ENCODE measurements around the gene GPR137B. TPM values are rescaled to one million over a fixed set of nuclear protein-coding genes. Genes with fewer than 3 reads are reported as not detected.
"Not testable (repeated sequence)": the region's sequence is repeated elsewhere in the genome, so short reads cannot be mapped to it uniquely, and the experiment has no call there.

GPR137B gene
- total and polyA plus RNA-seq, 11 donors: 14.9 to 49.8 (median 43.7) TPM

- ATAC-seq (no peak), DNase-seq (no peak)
- Histone ChIP-seq H3K36me3 (no peaks in the 10 kb centered on the region), H3K4me3 (no peak overlapping the region), H3K9me3 (no peaks in the 10 kb centered on the region), H3K27me3 (no peaks in the 10 kb centered on the region), H3K4me1 (peaks cover 0 to 50% (median 17%) of the 10 kb centered on the region in 12 donors), H3K27ac (no peak overlapping the region)
- 81 to 89% (median 88%) methylated on average over 11 of the region's 11 CpGs for WGBS, 4 donors
- no peak for TF ChIP-seq CTCF (IDR thresholded peaks at IDR 0.05)
- TF ChIP-seq POLR2A (IDR thresholded peaks at IDR 0.05): no peak
- intact Hi-C loops (cut with DNase I): no loop called here
Measured at GRCh38 chr1:236155399-236155767, 13.0 kb downstream of the GPR137B start.

GRCh38 chr1:236155841-236156503 is 13.6 kb downstream of the GPR137B start:
- H3K27me3 ChIP-seq: no peaks in the 10 kb centered on the region
- ATAC-seq (no peak), DNase-seq (no peak)
- no peak overlapping the region for H3K4me3 ChIP-seq
- no peaks in the 10 kb centered on the region for H3K36me3 ChIP-seq
- 88 to 96% (median 93%) methylated on average over 13 to 15 of the region's 15 CpGs for WGBS, 4 donors
- no peak for TF ChIP-seq POLR2A (IDR thresholded peaks at IDR 0.05)
- no peak for TF ChIP-seq CTCF (IDR thresholded peaks at IDR 0.05)
- H3K9me3 ChIP-seq: peaks cover 0 to 4% (median under 1%) of the 10 kb centered on the region in 12 donors
- H3K27ac ChIP-seq: peak overlapping the region in 1 of 12 donors; percentile 58
- intact Hi-C loops (cut with DNase I): no loop called here
- peaks cover 0 to 48% (median 12%) of the 10 kb centered on the region in 12 donors for H3K4me1 ChIP-seq

GRCh38 chr1:236156512-236157208 is 14.3 kb downstream of the GPR137B start:
- peaks cover 0 to 11% (median 4%) of the 10 kb centered on the region in 12 donors for H3K9me3 ChIP-seq
- no peaks in the 10 kb centered on the region for H3K27me3 ChIP-seq
- no peak overlapping the region for H3K4me3 ChIP-seq
- intact Hi-C loops (cut with DNase I): no loop called here
- TF ChIP-seq POLR2A (IDR thresholded peaks at IDR 0.05) (no peak), CTCF (IDR thresholded peaks at IDR 0.05) (no peak)
- ATAC-seq (peak in 1 of 4 donors; percentile 53), DNase-seq (peak in 2 of 5 donors; percentile 41 to 74)
- 88 to 91% (median 90%) methylated on average over 18 of the region's 18 CpGs for WGBS, 4 donors
- H3K27ac ChIP-seq: peak overlapping the region in 1 of 12 donors; percentile 58
- peaks cover 0 to 41% (median 6%) of the 10 kb centered on the region in 12 donors for H3K4me1 ChIP-seq
- no peaks in the 10 kb centered on the region for H3K36me3 ChIP-seq

- DNase-seq; ATAC-seq; H3K27me3 ChIP-seq; intact Hi-C loops (cut with DNase I); H3K36me3 ChIP-seq; H3K4me3 ChIP-seq; H3K27ac ChIP-seq: not testable (repeated sequence)
- WGBS, 4 donors: 90 to 94% (median 92%) methylated on average over 9 of the region's 9 CpGs
- peaks cover 0 to 39% (median 0%) of the 10 kb centered on the region in 12 donors for H3K4me1 ChIP-seq
- H3K9me3 ChIP-seq: peaks cover 0 to 22% (median 7%) of the 10 kb centered on the region in 12 donors
Measured at GRCh38 chr1:236158072-236158471, 15.7 kb downstream of the GPR137B start.

Measured in heart left ventricle (tissue), 16 donors.